ENCODE measurements around the gene KCNQ1. TPM values are rescaled to one million over a fixed set of nuclear protein-coding genes. Genes with fewer than 3 reads are reported as not detected.
A peak's percentile ranks its signal among the peaks of the same experiment; 100 is the strongest.

Gene KCNQ1
- total RNA-seq, 4 donors from 2014 or later: 5.6 to 46.8 (median 24.6) TPM

GRCh38 chr11:2400069-2400761 is 44.6 kb upstream of the KCNQ1 start, which contains the start of gene TSSC4:
Gene TSSC4 (plus strand): TSS chr11:2400750. CDS start chr11:2402634, 1,884 bp downstream.
- Histone ChIP-seq H3K27ac (peak within 1 kb of the TSS; percentile 95 to 99 (median 98)), H3K4me1 (peaks cover 15 to 26% (median 23%) of the 10 kb centered on the region in 4 donors), H3K4me3 (peak within 1 kb of the TSS; percentile 84 to 99 (median 92)), H3K27me3 (no peaks in the 10 kb centered on the region), H3K9me3 (no peaks in the 10 kb centered on the region), H3K36me3 (peaks cover 0 to 9% (median 4%) of the 10 kb centered on the region in 4 donors)
- intact Hi-C loops (cut with DNase I; ENCODE audit: low total_unique reads): no loop called here
- TF ChIP-seq EP300 (IDR thresholded peaks at IDR 0.05; ENCODE audit: low read depth) (peak; percentile 98), POLR2A (IDR thresholded peaks at IDR 0.05) (peak; percentile 95), POLR2AphosphoS5 (IDR thresholded peaks at IDR 0.05) (peak; percentile 95 to 98 (median 98))
- TF ChIP-seq, protein P1, sequence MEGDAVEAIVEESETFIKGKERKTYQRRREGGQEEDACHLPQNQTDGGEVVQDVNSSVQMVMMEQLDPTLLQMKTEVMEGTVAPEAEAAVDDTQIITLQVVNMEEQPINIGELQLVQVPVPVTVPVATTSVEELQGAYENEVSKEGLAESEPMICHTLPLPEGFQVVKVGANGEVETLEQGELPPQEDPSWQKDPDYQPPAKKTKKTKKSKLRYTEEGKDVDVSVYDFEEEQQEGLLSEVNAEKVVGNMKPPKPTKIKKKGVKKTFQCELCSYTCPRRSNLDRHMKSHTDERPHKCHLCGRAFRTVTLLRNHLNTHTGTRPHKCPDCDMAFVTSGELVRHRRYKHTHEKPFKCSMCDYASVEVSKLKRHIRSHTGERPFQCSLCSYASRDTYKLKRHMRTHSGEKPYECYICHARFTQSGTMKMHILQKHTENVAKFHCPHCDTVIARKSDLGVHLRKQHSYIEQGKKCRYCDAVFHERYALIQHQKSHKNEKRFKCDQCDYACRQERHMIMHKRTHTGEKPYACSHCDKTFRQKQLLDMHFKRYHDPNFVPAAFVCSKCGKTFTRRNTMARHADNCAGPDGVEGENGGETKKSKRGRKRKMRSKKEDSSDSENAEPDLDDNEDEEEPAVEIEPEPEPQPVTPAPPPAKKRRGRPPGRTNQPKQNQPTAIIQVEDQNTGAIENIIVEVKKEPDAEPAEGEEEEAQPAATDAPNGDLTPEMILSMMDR (IDR thresholded peaks at IDR 0.05): peak; percentile 76 to 99 (median 97)
- 0% methylated on average over 47 of the region's 66 CpGs; no CpG with 5 or more reads in 1 of the 2 donors for WGBS, 2 donors (ENCODE audit: low coverage in 1 of 2)
- DNase-seq: peak; percentile 100
- in situ Hi-C loops (cut with MboI; ENCODE audit: low pct_ligation_motif_present in 1 of 4, low pct_unique_long_range_greater_than_20kb in 1 of 4, low sequenced_read_pairs in 3 of 4): loop anchor here in 1 of 4 donors (25.0 kb wide), 1 partner anchor 213 kb away; no protein-coding TSS in a partner anchor

DNA sequence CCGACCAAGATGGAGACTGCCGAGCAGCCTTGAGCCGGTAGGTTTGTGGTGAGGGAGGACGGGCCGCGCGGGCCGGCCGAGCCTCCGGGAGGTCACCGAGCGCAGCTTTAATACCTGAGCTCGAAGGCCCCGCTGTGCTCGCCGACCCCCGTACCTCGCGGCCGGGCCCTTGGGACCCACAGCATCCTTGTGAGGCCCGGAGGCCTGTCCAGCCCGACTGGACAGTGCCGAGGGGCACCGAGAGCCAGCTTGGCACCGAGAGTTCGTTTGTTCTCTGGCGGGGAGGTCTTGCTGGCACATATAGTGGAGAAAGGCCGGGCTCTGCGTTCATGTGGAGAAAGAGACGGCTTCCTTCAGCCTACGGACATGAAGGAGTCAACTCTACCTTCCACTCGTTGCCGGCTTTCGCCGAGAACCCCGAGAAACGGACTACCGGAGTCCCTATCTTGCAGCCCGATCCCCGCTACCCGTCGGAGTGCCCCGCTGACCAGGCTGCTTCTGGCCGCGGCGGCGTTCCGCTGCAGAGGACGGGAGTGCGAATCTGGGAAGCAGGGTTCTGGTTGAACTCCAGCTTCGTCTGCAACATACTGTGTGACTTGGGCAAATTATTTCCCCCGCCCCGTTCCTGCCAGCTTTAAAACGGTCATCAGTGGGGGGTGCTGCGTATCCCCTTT is 43.9 kb upstream of the KCNQ1 start:
- DNase-seq: no peak
- no peaks in the 10 kb centered on the region for H3K9me3 ChIP-seq
- H3K4me1 ChIP-seq: peaks cover 15 to 26% (median 23%) of the 10 kb centered on the region in 4 donors
- H3K4me3 ChIP-seq: peak overlapping the region; percentile 84 to 99 (median 92)
- H3K27ac ChIP-seq: peak overlapping the region; percentile 90 to 98 (median 96)
- peaks cover 0 to 9% (median 4%) of the 10 kb centered on the region in 4 donors for H3K36me3 ChIP-seq
- in situ Hi-C loops (cut with MboI; ENCODE audit: low pct_ligation_motif_present in 1 of 4, low pct_unique_long_range_greater_than_20kb in 1 of 4, low sequenced_read_pairs in 3 of 4) (loop anchor here in 1 of 4 donors (25.0 kb wide), 1 partner anchor 214 kb away; no protein-coding TSS in a partner anchor), intact Hi-C loops (cut with DNase I; ENCODE audit: low total_unique reads) (no loop called here)
- WGBS, 2 donors (ENCODE audit: low coverage in 1 of 2): 1% methylated on average over 37 of the region's 55 CpGs; no CpG with 5 or more reads in 1 of the 2 donors
- no peaks in the 10 kb centered on the region for H3K27me3 ChIP-seq
- TF ChIP-seq POLR2A (IDR thresholded peaks at IDR 0.05) (no peak), POLR2AphosphoS5 (IDR thresholded peaks at IDR 0.05) (no peak), EP300 (IDR thresholded peaks at IDR 0.05; ENCODE audit: low read depth) (no peak)
- TF ChIP-seq, protein P1 (IDR thresholded peaks at IDR 0.05): no peak

DNA sequence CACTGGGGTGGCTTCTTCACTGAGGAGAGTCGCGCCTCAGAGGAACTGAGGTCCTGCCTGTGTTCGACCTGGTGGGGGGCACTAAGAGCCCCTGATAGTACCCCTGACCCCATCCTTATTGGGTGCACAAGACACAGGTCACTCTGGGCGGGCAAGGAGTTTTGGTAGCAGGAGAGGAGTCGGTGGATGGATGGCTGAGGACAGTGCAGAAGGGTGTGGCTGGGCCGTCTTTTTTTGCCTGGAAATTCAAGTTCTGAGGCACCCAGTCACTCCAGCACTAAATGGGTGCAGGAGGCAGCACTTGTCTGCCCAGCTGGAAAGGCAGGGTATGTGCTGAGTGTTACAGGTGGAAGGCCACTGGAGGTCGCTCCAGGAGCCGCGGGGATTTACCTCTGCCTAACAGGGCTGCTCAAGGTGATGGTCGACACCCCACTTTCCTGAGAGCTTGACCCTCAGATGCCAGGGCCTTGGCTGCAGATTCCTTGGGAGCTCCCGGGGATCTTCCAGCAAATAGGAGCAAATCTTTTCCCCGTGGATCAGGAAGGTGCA is 43.3 kb upstream of the KCNQ1 start:
- H3K27ac ChIP-seq: peak overlapping the region; percentile 90 to 98 (median 96)
- peaks cover 15 to 26% (median 23%) of the 10 kb centered on the region in 4 donors for H3K4me1 ChIP-seq
- intact Hi-C loops (cut with DNase I; ENCODE audit: low total_unique reads) (no loop called here), in situ Hi-C loops (cut with MboI; ENCODE audit: low pct_ligation_motif_present in 1 of 4, low pct_unique_long_range_greater_than_20kb in 1 of 4, low sequenced_read_pairs in 3 of 4) (loop anchor here in 1 of 4 donors (25.0 kb wide), 1 partner anchor 214 kb away; no protein-coding TSS in a partner anchor)
- no peak for DNase-seq
- no peaks in the 10 kb centered on the region for H3K9me3 ChIP-seq
- H3K27me3 ChIP-seq: no peaks in the 10 kb centered on the region
- 3 to 38% methylated on average over 6 to 12 of the region's 12 CpGs for WGBS, 2 donors (ENCODE audit: low coverage in 1 of 2)
- H3K4me3 ChIP-seq: peak overlapping the region; percentile 84 to 99 (median 92)
- TF ChIP-seq EP300 (IDR thresholded peaks at IDR 0.05; ENCODE audit: low read depth): no peak
- TF ChIP-seq, protein P1 (IDR thresholded peaks at IDR 0.05): no peak
- peaks cover 0 to 9% (median 4%) of the 10 kb centered on the region in 4 donors for H3K36me3 ChIP-seq
